HG03575 (cell line): ENCODE results near the gene EPYC.

Experiments
- ATAC-seq: cut with Tn5 transposase; IDR thresholded peaks from one replicate; pipeline ENCODE4 v1.9.1; 2021; ENCODE audit not compliant: unreplicated experiment, insufficient number of reproducible peaks, low FRiP score; ENCODE audit errors: extremely low read depth

Gene EPYC

GRCh38 chr12:90924406-90924805 is 80.4 kb downstream of the EPYC start:
- ATAC-seq: no peak

DNA sequence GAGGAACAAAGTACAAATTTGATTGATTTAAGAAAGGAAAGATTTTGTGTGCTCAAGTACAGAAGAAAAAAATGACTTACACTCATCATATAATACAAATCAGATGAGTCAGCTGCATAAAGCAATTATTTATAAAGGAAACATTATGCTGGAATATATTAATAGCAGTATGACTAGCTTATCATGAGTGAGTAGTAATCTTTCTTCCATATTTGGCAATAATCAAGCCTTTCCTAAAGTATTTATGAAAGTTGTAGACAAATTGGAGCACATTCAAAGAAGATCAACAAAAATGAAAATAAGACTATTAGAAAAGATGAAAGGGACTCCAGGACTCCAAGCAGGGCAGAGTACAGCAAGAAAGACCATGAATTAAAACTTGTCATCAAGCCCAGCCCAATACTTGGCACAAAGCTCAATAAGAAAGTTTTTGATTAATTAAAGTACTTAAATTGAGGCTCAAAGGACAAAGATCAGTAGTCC is 82.6 kb downstream of the EPYC start:
- ATAC-seq: no peak

DNA sequence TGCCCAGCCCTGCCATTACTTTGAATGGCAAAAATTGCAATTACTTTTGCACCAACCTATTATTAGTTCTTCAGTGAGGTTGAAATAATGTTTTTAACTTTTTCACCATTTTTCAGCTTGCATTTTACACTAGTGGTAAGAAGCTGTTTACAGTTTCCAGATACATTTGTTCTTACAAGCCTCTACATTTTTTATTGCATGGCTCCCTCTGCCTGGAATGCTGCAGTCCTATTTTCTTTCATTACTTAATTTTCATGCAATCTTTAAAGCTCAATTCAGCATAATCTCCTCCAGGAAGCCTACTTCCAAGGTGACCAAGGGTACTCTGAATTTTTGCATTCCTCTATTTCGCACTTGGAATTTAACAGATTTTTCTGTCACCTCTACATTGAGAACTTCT is 83.2 kb downstream of the EPYC start:
- ATAC-seq: no peak

GRCh38 chr12:90920222-90920621 is 84.5 kb downstream of the EPYC start:
- ATAC-seq: no peak

DNA sequence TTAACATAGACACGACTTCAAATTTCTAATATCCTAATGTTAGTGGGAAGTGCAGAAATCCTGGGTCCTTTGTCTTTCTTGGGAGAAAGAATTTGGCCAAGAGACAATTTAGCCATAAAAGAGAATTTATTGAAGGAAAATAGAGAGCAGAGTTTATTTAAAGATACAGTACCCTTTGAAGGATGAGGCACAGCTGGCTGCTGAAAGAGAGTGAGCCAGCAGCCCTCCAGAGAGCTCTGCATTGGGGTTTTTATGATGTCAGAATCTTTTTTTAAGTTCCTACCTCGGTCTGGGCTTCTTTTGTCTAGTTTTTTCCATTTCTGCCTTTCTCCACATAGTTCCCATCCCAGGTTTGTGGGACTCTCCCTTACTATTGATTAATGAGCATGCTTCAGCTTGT is 87.3 kb downstream of the EPYC start:
- ATAC-seq: no peak

- ATAC-seq: no peak
Observed at GRCh38 chr12:90916516-90916915, 88.3 kb downstream of the EPYC start.

- no peak for ATAC-seq
Observed at GRCh38 chr12:90915353-90915752, 89.4 kb downstream of the EPYC start.
